GM19455 (cell line): ENCODE measurements around the gene FNBP1.
"Not testable (repeated sequence)": the region's sequence is repeated elsewhere in the genome, so short reads cannot be mapped to it uniquely, and the experiment has no call there.

Experiments
- ATAC-seq: cut with Tn5 transposase; IDR thresholded peaks from one replicate; pipeline ENCODE4 v1.9.1; 2021; ENCODE audit not compliant: unreplicated experiment

Gene FNBP1

GRCh38 chr9:129995409-129996160 is 47.4 kb downstream of the FNBP1 start:
- ATAC-seq = no peak

- ATAC-seq = no peak
These were observed 48.1 kb downstream of the FNBP1 start for GRCh38 chr9:129994882-129995281.

- not testable (repeated sequence) for ATAC-seq
These were observed 51.9 kb downstream of the FNBP1 start for GRCh38 chr9:129991139-129991538.

GRCh38 chr9:129990269-129991010 is 52.5 kb downstream of the FNBP1 start:
- no peak for ATAC-seq

GRCh38 chr9:129989740-129990139 is 53.2 kb downstream of the FNBP1 start:
- ATAC-seq = no peak

GRCh38 chr9:129989362-129989708 is 53.7 kb downstream of the FNBP1 start:
- no peak for ATAC-seq

- peak; percentile 49 for ATAC-seq
These were observed 54.2 kb downstream of the FNBP1 start for GRCh38 chr9:129988607-129989361.

GRCh38 chr9:129987941-129988340 is 55.0 kb downstream of the FNBP1 start:
- ATAC-seq = no peak

GRCh38 chr9:129987047-129987446 is 55.9 kb downstream of the FNBP1 start:
- no peak for ATAC-seq

GRCh38 chr9:129984589-129984988 is 58.4 kb downstream of the FNBP1 start:
- ATAC-seq = not testable (repeated sequence)

GRCh38 chr9:129983891-129984290 is 59.1 kb downstream of the FNBP1 start:
- no peak for ATAC-seq

- no peak for ATAC-seq
These were observed 61.6 kb downstream of the FNBP1 start for GRCh38 chr9:129981180-129981907.

- not testable (repeated sequence) for ATAC-seq
These were observed 62.8 kb downstream of the FNBP1 start for GRCh38 chr9:129980224-129980623.

GRCh38 chr9:129979071-129979745 is 63.8 kb downstream of the FNBP1 start:
- ATAC-seq = no peak

- no peak for ATAC-seq
These were observed 70.2 kb downstream of the FNBP1 start for GRCh38 chr9:129972816-129973215.

GRCh38 chr9:129968690-129969485 is 74.1 kb downstream of the FNBP1 start:
- ATAC-seq = no peak

- ATAC-seq = no peak
These were observed 77.9 kb downstream of the FNBP1 start for GRCh38 chr9:129964901-129965734.

- peak; percentile 77 for ATAC-seq
These were observed 79.9 kb downstream of the FNBP1 start for GRCh38 chr9:129962889-129963703.
